ENCODE measurements around the gene DGCR6L. TPM values are rescaled to one million over a fixed set of nuclear protein-coding genes. Genes with fewer than 3 reads are reported as not detected.
"Not testable (repeated sequence)": the region's sequence is repeated elsewhere in the genome, so short reads cannot be mapped to it uniquely, and the experiment has no call there.

Gene DGCR6L
- total RNA-seq, 1 donor from 2014 or later, result 56.9 TPM

DNA sequence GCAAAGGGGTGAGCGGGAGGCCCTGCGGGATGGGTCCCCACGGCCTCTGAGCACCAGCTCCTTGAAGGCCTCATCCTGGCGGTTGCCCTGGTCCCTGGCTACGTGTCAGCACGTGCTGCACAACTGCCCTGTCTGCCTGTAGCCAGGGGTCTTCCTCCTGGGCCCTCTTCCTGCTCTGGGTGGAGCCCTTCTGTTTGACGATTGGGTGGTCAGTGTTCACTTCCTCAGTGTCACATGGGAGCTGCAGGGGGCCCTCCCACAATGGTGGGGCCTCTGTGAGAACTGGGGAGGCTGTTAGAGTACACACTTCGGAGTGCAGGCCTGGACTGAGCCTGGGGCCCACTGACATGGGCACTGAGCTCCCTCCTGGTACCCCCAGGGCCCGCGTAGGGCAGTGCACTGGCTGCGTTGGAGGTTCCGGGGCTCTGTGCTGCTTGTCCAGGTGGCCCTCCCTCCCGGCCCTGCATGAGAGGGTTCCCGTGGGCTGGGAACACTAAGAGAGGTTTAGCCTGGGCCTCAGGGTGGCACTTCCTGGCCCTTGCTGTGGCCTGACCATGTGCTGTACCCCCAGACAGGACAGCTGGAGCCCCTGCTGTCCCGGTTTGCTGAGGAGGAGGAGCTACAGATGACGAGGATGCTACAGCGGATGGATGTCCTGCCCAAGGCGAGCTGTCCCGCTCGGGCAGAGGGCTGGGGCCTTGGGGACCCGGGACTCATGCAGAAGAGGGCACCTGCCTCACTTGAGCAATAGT lies 13.8 kb downstream of the DGCR6L start:
- no peak for DNase-seq (ENCODE audit: low read depth)
- H3K4me3 ChIP-seq (ENCODE audit: low read depth, low read length), result no peak overlapping the region
- TF ChIP-seq, protein P1, sequence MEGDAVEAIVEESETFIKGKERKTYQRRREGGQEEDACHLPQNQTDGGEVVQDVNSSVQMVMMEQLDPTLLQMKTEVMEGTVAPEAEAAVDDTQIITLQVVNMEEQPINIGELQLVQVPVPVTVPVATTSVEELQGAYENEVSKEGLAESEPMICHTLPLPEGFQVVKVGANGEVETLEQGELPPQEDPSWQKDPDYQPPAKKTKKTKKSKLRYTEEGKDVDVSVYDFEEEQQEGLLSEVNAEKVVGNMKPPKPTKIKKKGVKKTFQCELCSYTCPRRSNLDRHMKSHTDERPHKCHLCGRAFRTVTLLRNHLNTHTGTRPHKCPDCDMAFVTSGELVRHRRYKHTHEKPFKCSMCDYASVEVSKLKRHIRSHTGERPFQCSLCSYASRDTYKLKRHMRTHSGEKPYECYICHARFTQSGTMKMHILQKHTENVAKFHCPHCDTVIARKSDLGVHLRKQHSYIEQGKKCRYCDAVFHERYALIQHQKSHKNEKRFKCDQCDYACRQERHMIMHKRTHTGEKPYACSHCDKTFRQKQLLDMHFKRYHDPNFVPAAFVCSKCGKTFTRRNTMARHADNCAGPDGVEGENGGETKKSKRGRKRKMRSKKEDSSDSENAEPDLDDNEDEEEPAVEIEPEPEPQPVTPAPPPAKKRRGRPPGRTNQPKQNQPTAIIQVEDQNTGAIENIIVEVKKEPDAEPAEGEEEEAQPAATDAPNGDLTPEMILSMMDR (conservative IDR thresholded peaks at IDR 0.05; ENCODE audit: low read depth, low read length), result no peak

DNA sequence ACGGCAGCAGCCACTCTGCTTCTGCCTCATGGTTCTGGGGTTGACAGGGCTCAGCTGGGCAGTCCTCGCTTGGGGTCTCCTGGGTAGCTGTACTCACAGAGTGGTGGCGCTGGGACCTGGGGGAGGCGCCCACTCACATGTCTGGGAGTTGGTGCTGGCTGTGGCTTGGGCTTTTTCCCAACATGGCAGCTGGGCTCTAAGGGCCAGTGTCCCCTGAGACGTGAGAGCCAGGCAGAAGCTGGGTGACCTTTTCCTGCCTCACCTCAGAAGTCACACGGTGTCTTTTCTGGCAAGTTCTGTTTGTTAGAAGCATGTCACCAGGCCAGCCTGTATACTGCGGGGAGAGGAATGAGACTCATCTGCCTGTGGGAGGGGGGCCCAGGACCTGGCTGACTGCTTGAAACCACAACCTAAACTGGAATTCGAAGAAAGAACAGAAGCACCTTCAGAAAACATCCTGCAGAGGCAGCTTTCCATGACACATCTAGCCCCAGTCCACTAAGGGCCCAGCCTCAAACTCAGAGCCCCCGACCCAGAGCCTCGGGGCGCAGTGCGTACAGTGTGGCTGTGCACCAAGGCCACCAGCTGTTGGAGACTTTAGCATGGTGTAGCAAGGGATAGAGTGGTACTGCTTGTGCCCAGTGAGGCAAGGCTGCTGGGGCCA lies 14.5 kb downstream of the DGCR6L start:
- H3K4me3 ChIP-seq (ENCODE audit: low read depth, low read length); DNase-seq (ENCODE audit: low read depth): not testable (repeated sequence)

DNA sequence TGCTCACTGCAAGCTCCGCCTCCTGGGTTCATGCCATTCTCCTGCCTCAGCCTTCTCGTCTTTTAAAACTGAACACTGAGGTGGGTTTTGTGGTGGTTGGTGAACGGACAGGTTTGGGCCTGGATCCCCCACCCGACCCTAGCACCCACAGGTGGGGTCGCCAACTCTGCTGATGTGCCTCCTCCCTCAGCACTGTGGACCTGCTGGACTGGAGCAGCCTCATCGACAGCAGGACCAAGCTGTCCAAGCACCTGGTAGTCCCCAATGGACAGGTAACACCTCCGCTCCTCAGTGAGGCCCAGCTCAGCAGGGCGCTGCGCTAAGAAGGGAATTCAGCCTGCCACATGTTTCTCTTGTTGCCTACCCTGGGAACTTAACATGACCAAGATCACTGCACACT lies 15.2 kb downstream of the DGCR6L start:
- no peak overlapping the region for H3K4me3 ChIP-seq (ENCODE audit: low read depth, low read length)
- TF ChIP-seq, protein P1 (conservative IDR thresholded peaks at IDR 0.05; ENCODE audit: low read depth, low read length), result no peak
- DNase-seq (ENCODE audit: low read depth), result no peak

DNA sequence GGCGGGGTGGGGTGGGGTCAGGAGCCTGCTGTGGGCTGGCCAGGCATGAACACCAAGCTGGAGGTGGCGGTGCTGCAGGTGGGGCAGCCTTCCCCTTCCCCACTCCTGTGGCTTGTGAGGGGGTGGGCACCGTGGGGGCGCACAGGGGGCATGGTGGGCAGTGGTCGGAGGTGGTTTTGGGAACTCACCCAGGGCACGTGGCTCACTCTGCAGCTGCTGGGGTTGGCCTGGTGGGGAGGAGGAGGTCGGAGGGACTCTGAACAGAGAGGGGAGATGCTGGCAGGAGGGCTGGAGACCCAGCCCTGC lies 16.7 kb downstream of the DGCR6L start:
- H3K4me3 ChIP-seq (ENCODE audit: low read depth, low read length); DNase-seq (ENCODE audit: low read depth): not testable (repeated sequence)

DNA sequence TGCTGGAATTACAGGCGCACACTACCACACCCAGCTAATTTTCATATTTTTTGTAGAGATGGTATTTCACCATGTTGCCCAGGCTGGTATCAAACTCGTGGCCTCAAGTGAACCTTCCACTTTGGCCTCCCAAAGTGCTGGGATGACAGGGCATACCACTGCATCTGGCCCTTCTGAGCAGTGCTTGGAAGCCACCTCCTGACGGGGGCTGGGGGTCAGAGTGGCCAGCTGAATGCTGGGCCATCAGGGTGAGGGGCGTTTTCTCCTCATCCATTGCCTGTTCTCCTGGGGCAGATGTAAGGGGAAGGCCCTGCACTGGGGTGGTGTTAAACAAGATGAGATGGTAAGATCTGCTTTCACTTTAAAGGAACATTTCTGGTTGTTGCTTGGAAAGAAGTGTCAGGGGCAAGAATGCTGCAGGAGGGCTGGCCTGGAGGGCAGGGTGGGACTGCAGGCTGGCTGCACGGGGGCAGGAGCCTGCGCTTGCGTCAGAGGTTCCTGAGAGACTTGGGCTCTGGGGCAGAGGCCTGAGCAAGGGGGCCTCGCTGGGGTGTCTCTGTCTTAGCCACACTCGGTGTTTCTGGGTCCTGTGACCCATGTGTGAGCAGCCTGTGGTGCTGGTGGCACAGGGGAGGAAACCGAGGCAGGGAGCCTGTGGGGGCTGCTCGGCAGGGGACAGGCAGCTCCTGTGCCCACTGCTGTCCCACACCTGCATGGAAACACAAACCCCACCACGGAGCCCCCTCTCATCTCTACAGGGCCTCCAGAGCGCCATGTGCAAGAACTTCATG lies 17.2 kb downstream of the DGCR6L start:
- DNase-seq (ENCODE audit: low read depth), result no peak
- no peak overlapping the region for H3K4me3 ChIP-seq (ENCODE audit: low read depth, low read length)
- TF ChIP-seq, protein P1 (conservative IDR thresholded peaks at IDR 0.05; ENCODE audit: low read depth, low read length), result no peak

DNA sequence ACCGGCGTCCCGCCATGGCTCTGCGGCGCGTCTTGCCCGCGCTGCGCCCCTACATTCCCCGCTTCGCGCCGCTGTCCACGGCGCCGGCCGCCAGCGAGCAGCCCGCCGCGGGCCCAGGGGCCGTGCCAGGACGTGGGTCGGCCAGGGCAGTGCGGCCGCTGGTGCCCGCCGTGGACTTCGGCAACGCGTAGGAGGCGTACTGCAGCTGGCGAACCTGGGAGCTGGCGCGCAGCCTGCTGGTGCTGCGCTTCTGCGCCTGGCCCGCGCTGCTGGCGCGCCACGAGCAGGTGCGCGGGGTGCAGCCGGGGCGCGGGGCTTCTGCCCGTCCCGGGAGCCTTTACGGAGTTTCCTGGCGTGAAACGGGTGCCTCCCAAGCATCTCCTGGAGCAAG lies 20.1 kb downstream of the DGCR6L start:
- DNase-seq (ENCODE audit: low read depth), result no peak
- peak overlapping the region; percentile 30 for H3K4me3 ChIP-seq (ENCODE audit: low read depth, low read length)
- TF ChIP-seq, protein P1 (conservative IDR thresholded peaks at IDR 0.05; ENCODE audit: low read depth, low read length), result no peak

DNA sequence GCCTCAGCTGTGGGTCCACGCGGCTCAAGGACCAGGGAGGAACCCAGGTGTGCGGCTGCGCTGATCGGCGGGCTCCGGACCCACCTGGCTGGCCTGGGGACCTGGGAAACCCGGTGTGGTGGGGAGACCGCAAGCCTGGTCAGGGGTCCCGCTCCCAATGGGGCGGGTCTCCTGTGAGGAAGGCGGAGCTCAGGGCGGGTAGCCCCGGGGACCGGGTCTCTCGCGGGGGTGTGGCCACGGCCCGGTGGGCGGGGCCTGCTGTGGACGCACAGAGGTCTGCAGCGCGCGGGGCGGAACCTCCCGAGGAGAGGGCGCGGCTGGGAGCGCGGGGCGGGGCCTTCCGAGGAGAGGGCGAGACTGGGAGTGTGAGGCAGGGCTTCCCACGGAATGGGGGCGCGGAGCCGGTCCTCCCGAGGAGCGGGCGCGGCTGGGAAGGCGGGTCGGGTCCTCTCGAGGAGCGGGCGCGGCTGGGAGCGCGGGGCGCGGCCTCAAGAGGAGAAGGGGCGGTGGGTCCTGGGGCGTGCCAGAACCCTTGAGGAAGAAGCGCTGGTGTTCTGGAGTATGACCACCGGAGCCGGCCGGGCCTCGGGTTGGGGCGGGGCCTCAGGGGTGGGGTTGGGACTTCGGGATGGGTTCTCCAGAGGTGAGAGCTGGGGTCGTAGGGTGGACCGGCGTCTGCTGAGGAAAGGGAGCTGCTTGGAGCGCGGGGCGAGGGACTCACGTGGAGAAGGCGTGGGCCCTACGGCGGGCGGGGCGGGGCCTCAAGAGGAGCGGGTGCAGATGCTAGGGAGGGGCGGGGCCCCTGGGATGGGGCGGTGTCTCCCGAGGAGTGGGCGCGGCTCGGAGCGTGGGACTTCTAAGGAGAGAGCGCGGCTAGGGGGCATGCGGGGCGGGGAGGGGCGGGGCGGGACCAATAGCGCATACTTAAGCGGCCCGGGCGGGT lies 20.8 kb downstream of the DGCR6L start:
- TF ChIP-seq, protein P1 (conservative IDR thresholded peaks at IDR 0.05; ENCODE audit: low read depth, low read length), result no peak
- DNase-seq (ENCODE audit: low read depth), result no peak
- peak overlapping the region; percentile 44 for H3K4me3 ChIP-seq (ENCODE audit: low read depth, low read length)
